ENCODE measurements around the gene C2orf69. TPM values are rescaled to one million over a fixed set of nuclear protein-coding genes. Genes with fewer than 3 reads are reported as not detected.

The C2orf69 gene
- total and polyA plus RNA-seq, 2 of the 13 experiments (the other 11 are each of a cell fraction or from before 2014, with no cell fraction given) = 4.8 to 19.3 TPM

- no peak for TF ChIP-seq IKZF5 (CRISPR knock-in tag; IDR thresholded peaks at IDR 0.05)
- no peak for TF ChIP-seq ZBTB10 (CRISPR knock-in tag; IDR thresholded peaks at IDR 0.05; ENCODE audit: borderline replicate concordance)
- TF ChIP-seq ZBTB8A (CRISPR knock-in tag; IDR thresholded peaks at IDR 0.05; ENCODE audit: borderline replicate concordance, low read depth) = no peak
- no peak for TF ChIP-seq ZNF367 (CRISPR knock-in tag; IDR thresholded peaks at IDR 0.05; ENCODE audit: borderline replicate concordance)
Measured at GRCh38 chr2:199946836-199947235, 35.7 kb downstream of the C2orf69 start (continued).

GRCh38 chr2:199950396-199950795 lies 39.3 kb downstream of the C2orf69 start:
- intact Hi-C loops (cut with micrococcal nuclease; ENCODE audit: unreplicated experiment) = no loop called here
- H3K4me3 ChIP-seq (replicated peaks in 1 of 3; ENCODE audit: insufficient read depth in 1 of 3, low read depth in 2 of 3, low read length in 3 of 3) = no peak overlapping the region
- FAIRE-seq (no peak), ATAC-seq (no peak), DNase-seq (ENCODE audit: low spot score) (no peak)
- no TSS peak for BruUV-seq (replicated peaks)
- TF ChIP-seq RFX5 (IDR thresholded peaks at IDR 0.05; ENCODE audit: low read depth, low read length) = no peak
- no peak for TF ChIP-seq ZNF703 (CRISPR knock-in tag; IDR thresholded peaks at IDR 0.05; ENCODE audit: borderline replicate concordance)
- H3K27me3 ChIP-seq (ENCODE audit: control insufficient read depth in 1 of 2, insufficient read depth in 2 of 2, low read length in 2 of 2) = no peaks in the 10 kb centered on the region; a peak in 1 of 5 replicates
- no peak overlapping the region for H3K4me2 ChIP-seq (ENCODE audit: low read depth, low read length)
- H3K27ac ChIP-seq (ENCODE audit: extremely low read length, insufficient read depth, low read length) = no peak overlapping the region
- H4K20me1 ChIP-seq (ENCODE audit: insufficient read depth, low read length) = no peaks in the 10 kb centered on the region
- CTCF ChIA-PET (ENCODE audit: low intra/inter-chr PET ratio, low total read pairs) = no interaction called here
- H3K9me3 ChIP-seq (ENCODE audit: low read length) = no peaks in the 10 kb centered on the region
- H3K79me2 ChIP-seq (ENCODE audit: insufficient read depth, low read length) = peaks cover 46% of the 10 kb centered on the region
- in situ Hi-C loops (cut with HindIII; ENCODE audit: extremely low pct_ligation_motif_present, low pct_unique_long_range_greater_than_20kb) = loop anchor here (25.0 kb wide), 1 partner anchor 862 kb away; the partner anchor contains the start of gene BZW1
- 99% methylated on average over 5 of the region's 5 CpGs for WGBS (ENCODE audit: low lambda C conversion rate)
- no peak overlapping the region for H3K9ac ChIP-seq (ENCODE audit: insufficient read depth, low read depth, low read length)
- peaks cover 15 to 46% of the 10 kb centered on the region in 2 experiments for H3K36me3 ChIP-seq (replicated peaks in 1 of 2; ENCODE audit: control insufficient read depth in 1 of 2, insufficient read depth in 2 of 2, low read length in 2 of 2)
- H2AFZ ChIP-seq (ENCODE audit: low read length) = no peak overlapping the region
- POLR2A ChIA-PET = no interaction called here
- peaks cover 24% of the 10 kb centered on the region for H3K4me1 ChIP-seq (ENCODE audit: insufficient read depth, low read length)

All from HepG2 (cell line).